Smooth muscle cell (in vitro differentiated cells): ENCODE data around the gene MAP1LC3B. TPM values are rescaled to one million over a fixed set of nuclear protein-coding genes. Genes with fewer than 3 reads are reported as not detected.

ENCODE experiments used
- DNase-seq: peaks from one replicate; lab custom pipeline; 2025; ENCODE audit not compliant: unreplicated experiment; lab: John Stamatoyannopoulos, UW
- H2AFZ ChIP-seq: fragments of 200-600 bp; sonication (generic); 2 replicates; pipeline ENCODE4 v1.6.0; 2016; ENCODE audit warnings: antibody characterized with exemption, low read depth, mild to moderate bottlenecking
- H3F3A ChIP-seq: fragments of 200-600 bp; sonication (generic); 2 replicates; pipeline ENCODE4 v1.6.0; 2017; ENCODE audit warnings: antibody characterized with exemption, low read depth
- H3K27ac ChIP-seq: fragments of 200-600 bp; sonication (generic); 2 replicates; pipeline ENCODE4 v1.5.1; 2016; ENCODE audit warnings: low read depth, mild to moderate bottlenecking
- H3K27me3 ChIP-seq: fragments of 200-600 bp; sonication (generic); 2 replicates; pipeline ENCODE4 v1.6.1; 2016; ENCODE audit warnings: low read depth, mild to moderate bottlenecking
- H3K36me3 ChIP-seq: fragments of 200-600 bp; sonication (generic); 2 replicates; pipeline ENCODE4 v1.5.1; 2016; ENCODE audit warnings: low read depth
- H3K4me1 ChIP-seq: fragments of 200-600 bp; sonication (generic); 2 replicates; pipeline ENCODE4 v1.5.1; 2016; ENCODE audit warnings: low read depth
- H3K4me2 ChIP-seq: fragments of 200-600 bp; sonication (generic); 2 replicates; pipeline ENCODE4 v1.6.0; 2016; ENCODE audit warnings: mild to moderate bottlenecking
- H3K4me3 ChIP-seq: fragments of 200-600 bp; sonication (generic); 2 replicates; pipeline ENCODE4 v1.5.1; 2016; ENCODE audit warnings: mild to moderate bottlenecking
- H3K79me2 ChIP-seq: fragments of 200-600 bp; sonication (generic); 2 replicates; pipeline ENCODE4 v1.6.0; 2016; ENCODE audit warnings: low read depth, mild to moderate bottlenecking
- H3K9ac ChIP-seq: fragments of 200-600 bp; sonication (generic); 2 replicates; pipeline ENCODE4 v1.6.0; 2016; ENCODE audit warnings: low read depth
- H3K9me3 ChIP-seq: fragments of 200-600 bp; sonication (generic); replicated peaks from 2 replicates; pipeline ENCODE4 v1.5.1; 2016; ENCODE audit warnings: low read depth
- H4K20me1 ChIP-seq: fragments of 200-600 bp; sonication (generic); 2 replicates; pipeline ENCODE4 v1.6.0; 2016; ENCODE audit warnings: low read depth
- CTCF ChIP-seq: fragments of 200-600 bp; sonication (generic); IDR thresholded peaks from 2 replicates; pipeline ENCODE4 v1.5.1; 2017; ENCODE audit warnings: borderline replicate concordance, mild to moderate bottlenecking, antibody characterized with exemption; ENCODE audit not compliant: insufficient read depth, poor library complexity, severe bottlenecking
- WGBS: methylation state at CpG from one replicate; pipeline ENCODE4 v1.1.7; 2016; ENCODE audit warnings: low lambda C conversion rate; 5-methylcytosine and 5-hydroxymethylcytosine counted together
- polyA plus RNA-seq: library from polyadenylated mRNA; unstranded; fragments of >200 nt; fragmentation: Nextera tagmentation; extraction: Ambion mirVana; gene quantifications from 2 replicates; pipeline ENCODE4 v1.2.1, GENCODE V29; 2016
- total RNA-seq: library from RNA; depleted of rRNA; stranded (reverse); fragments of >200 nt; gene quantifications from 2 replicates; pipeline ENCODE4 v1.2.3, GENCODE V29; 2014

MAP1LC3B gene
- total and polyA plus RNA-seq, 2 experiments from 2014 or later = 77.5 to 107 TPM

DNA sequence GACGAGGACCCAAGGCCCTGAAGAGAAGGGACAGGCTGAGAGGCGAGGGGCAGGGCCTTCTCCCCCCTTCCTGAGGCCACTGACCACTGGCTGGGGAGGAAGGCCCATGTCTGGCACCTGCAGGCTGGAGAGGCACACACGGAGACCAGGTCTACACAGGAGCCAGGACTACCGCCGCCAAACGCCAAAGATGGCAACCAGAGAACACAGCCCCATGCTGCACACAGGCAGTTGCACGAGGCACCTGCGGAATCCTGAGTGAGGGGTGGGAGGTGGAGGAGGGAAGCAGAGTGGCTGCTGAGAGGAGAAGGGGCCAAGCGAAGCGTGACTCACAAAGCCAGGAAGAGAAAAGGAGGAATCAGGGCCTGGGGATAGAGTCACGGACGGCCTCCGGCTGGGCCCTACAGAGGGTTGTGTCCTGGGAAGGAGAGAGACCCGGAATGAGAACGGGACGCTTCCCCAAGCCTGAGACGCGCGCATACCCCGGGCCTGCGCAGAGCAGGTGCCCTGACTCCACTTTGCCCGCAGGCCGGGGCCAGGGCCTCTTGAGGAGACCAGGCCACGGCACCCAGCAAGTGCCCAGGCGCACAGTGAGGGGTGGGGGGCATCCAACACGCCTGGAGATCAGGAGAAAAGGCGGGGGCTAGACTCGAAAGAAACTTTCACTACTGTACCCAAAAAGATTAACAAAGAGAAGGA, 46.3 kb upstream of the MAP1LC3B start:
- H3K4me3 ChIP-seq = no peak overlapping the region
- no peak overlapping the region for H2AFZ ChIP-seq
- no peak for DNase-seq
- no peak overlapping the region for H3K9ac ChIP-seq
- H3K27me3 ChIP-seq = no peaks in the 10 kb centered on the region
- peaks cover 64% of the 10 kb centered on the region for H4K20me1 ChIP-seq
- no peaks in the 10 kb centered on the region for H3K9me3 ChIP-seq
- H3K4me1 ChIP-seq = peaks cover 3% of the 10 kb centered on the region
- H3F3A ChIP-seq = no peaks in the 10 kb centered on the region
- H3K36me3 ChIP-seq = no peaks in the 10 kb centered on the region
- TF ChIP-seq CTCF = no peak
- H3K79me2 ChIP-seq = peaks cover 6% of the 10 kb centered on the region
- WGBS = 91% methylated on average over 28 of the region's 28 CpGs
- no peak overlapping the region for H3K4me2 ChIP-seq
- H3K27ac ChIP-seq = no peak overlapping the region

- 97% methylated on average over 21 of the region's 21 CpGs for WGBS
- H3K36me3 ChIP-seq = no peaks in the 10 kb centered on the region
These were observed 45.5 kb upstream of the MAP1LC3B start for GRCh38 chr16:87346517-87347060.

GRCh38 chr16:87347932-87348615, 44.1 kb upstream of the MAP1LC3B start:
- no peaks in the 10 kb centered on the region for H3K27me3 ChIP-seq
- no peak overlapping the region for H3K9ac ChIP-seq
- TF ChIP-seq CTCF = no peak
- peaks cover 3% of the 10 kb centered on the region for H3F3A ChIP-seq
- no peaks in the 10 kb centered on the region for H3K9me3 ChIP-seq
- WGBS = 90% methylated on average over 12 of the region's 13 CpGs
- H3K79me2 ChIP-seq = peaks cover 6% of the 10 kb centered on the region
- H4K20me1 ChIP-seq = peaks cover 81% of the 10 kb centered on the region
- no peak overlapping the region for H3K4me3 ChIP-seq
- no peak for DNase-seq
- no peak overlapping the region for H3K27ac ChIP-seq
- peaks cover 8% of the 10 kb centered on the region for H3K4me1 ChIP-seq
- no peaks in the 10 kb centered on the region for H3K36me3 ChIP-seq
- H2AFZ ChIP-seq = no peak overlapping the region
- no peak overlapping the region for H3K4me2 ChIP-seq

More at GRCh38 chr16:87346517-87347060, 45.5 kb upstream of the MAP1LC3B start:
- no peaks in the 10 kb centered on the region for H3K9me3 ChIP-seq
- no peak overlapping the region for H3K27ac ChIP-seq
- no peak overlapping the region for H3K9ac ChIP-seq
- no peak for TF ChIP-seq CTCF
- no peaks in the 10 kb centered on the region for H3K27me3 ChIP-seq
- no peak overlapping the region for H2AFZ ChIP-seq
- H3K4me3 ChIP-seq = no peak overlapping the region
- DNase-seq = no peak
- peaks cover 6% of the 10 kb centered on the region for H3K79me2 ChIP-seq
- no peaks in the 10 kb centered on the region for H3F3A ChIP-seq
- H3K4me2 ChIP-seq = no peak overlapping the region
- H3K4me1 ChIP-seq = peaks cover 8% of the 10 kb centered on the region
- peaks cover 67% of the 10 kb centered on the region for H4K20me1 ChIP-seq
